Osteoblast (primary cell): Measurements from ENCODE around the gene RBPJL. TPM values are rescaled to one million over a fixed set of nuclear protein-coding genes. Genes with fewer than 3 reads are reported as not detected.

Experiments used
- DNase-seq: peaks from one replicate; pipeline ENCODE4 v3.0.0; 2011; ENCODE audit warnings: low spot score, mixed read lengths; ENCODE audit not compliant: insufficient read length; ENCODE audit errors: missing footprints
- H2AFZ ChIP-seq: 2 replicates; pipeline ENCODE4 v1.6.0; 2011; ENCODE audit warnings: mild to moderate bottlenecking, low read length
- H3K27ac ChIP-seq: 2 replicates; pipeline ENCODE4 v1.5.1; 2011; ENCODE audit warnings: mild to moderate bottlenecking, low read depth, low read length, moderate library complexity
- H3K27me3 ChIP-seq: 2 replicates; pipeline ENCODE4 v1.6.0; 2012; ENCODE audit warnings: mild to moderate bottlenecking, control low read depth, inconsistent platforms, low read length, moderate library complexity; ENCODE audit not compliant: insufficient read depth
- H3K36me3 ChIP-seq: 2 replicates; pipeline ENCODE4 v1.5.1; 2011; ENCODE audit warnings: mild to moderate bottlenecking, low read length, control low read depth, moderate library complexity; ENCODE audit not compliant: insufficient read depth
- H3K4me1 ChIP-seq: 2 replicates; pipeline ENCODE4 v1.5.1; 2011; ENCODE audit warnings: mild to moderate bottlenecking, low read length, control low read depth, moderate library complexity; ENCODE audit not compliant: insufficient read depth
- H3K4me2 ChIP-seq: 2 replicates; pipeline ENCODE4 v1.6.0; 2011; ENCODE audit warnings: mild to moderate bottlenecking, low read length; ENCODE audit not compliant: insufficient read depth
- H3K4me3 ChIP-seq: fragments of 200-600 bp; sonication (generic); 3 replicates; pipeline ENCODE4 v1.5.1; 2012; ENCODE audit warnings: mild to moderate bottlenecking, low read length, inconsistent platforms; ENCODE audit not compliant: insufficient read depth
- H3K79me2 ChIP-seq: 2 replicates; pipeline ENCODE4 v1.6.0; 2012; ENCODE audit warnings: mild to moderate bottlenecking, low read length, control low read depth, inconsistent platforms; ENCODE audit not compliant: insufficient read depth
- H3K9me3 ChIP-seq: 2 replicates; pipeline ENCODE4 v1.5.1; 2011; ENCODE audit warnings: low read depth, low read length, control low read depth
- H4K20me1 ChIP-seq: 2 replicates; pipeline ENCODE4 v1.6.0; 2012; ENCODE audit warnings: mild to moderate bottlenecking, low read length, control low read depth; ENCODE audit not compliant: insufficient read depth
- total RNA-seq: library from RNA; depleted of rRNA; stranded (reverse); fragments of >200 nt; gene quantifications from 2 replicates; pipeline ENCODE4 v1.2.3, GENCODE V29; 2012
- TF ChIP-seq, protein P1 (sequence below): IDR thresholded peaks from 2 replicates; pipeline ENCODE4 v1.5.1; 2011; ENCODE audit warnings: mild to moderate bottlenecking, low read depth, low read length, moderate library complexity; ENCODE audit errors: extremely low read depth

RBPJL gene
- total RNA-seq, 1 donor = not detected

DNA sequence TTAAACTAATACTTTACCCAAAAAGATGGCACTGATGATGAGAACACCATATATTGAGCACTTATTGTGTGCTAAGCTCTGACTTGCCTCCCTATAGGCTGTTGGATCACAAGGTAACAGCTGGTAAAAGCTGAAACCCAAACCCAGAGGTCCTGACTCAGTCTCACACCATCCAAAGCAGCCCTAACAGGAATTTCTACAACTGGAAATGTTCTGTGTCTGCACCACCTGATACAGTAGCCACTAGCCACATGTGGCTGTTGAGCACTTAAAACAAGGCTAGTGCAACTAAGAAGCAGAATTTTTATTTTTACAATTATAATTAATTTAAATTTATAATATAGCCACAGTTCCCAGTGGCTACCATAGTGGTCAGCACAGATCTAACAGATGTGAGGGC lies 17.1 kb downstream of the RBPJL start:
- Histone ChIP-seq H3K27me3 (no peaks in the 10 kb centered on the region), H3K4me1 (no peaks in the 10 kb centered on the region), H3K36me3 (peaks cover 41% of the 10 kb centered on the region), H3K4me3 (no peak overlapping the region), H3K27ac (peak overlapping the region; percentile 24), H2AFZ (no peak overlapping the region), H3K4me2 (no peak overlapping the region), H4K20me1 (peaks cover 31% of the 10 kb centered on the region), H3K9me3 (no peaks in the 10 kb centered on the region), H3K79me2 (peaks cover 8% of the 10 kb centered on the region)
- peak; percentile 69 for DNase-seq
- TF ChIP-seq, protein P1, sequence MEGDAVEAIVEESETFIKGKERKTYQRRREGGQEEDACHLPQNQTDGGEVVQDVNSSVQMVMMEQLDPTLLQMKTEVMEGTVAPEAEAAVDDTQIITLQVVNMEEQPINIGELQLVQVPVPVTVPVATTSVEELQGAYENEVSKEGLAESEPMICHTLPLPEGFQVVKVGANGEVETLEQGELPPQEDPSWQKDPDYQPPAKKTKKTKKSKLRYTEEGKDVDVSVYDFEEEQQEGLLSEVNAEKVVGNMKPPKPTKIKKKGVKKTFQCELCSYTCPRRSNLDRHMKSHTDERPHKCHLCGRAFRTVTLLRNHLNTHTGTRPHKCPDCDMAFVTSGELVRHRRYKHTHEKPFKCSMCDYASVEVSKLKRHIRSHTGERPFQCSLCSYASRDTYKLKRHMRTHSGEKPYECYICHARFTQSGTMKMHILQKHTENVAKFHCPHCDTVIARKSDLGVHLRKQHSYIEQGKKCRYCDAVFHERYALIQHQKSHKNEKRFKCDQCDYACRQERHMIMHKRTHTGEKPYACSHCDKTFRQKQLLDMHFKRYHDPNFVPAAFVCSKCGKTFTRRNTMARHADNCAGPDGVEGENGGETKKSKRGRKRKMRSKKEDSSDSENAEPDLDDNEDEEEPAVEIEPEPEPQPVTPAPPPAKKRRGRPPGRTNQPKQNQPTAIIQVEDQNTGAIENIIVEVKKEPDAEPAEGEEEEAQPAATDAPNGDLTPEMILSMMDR = no peak

DNA sequence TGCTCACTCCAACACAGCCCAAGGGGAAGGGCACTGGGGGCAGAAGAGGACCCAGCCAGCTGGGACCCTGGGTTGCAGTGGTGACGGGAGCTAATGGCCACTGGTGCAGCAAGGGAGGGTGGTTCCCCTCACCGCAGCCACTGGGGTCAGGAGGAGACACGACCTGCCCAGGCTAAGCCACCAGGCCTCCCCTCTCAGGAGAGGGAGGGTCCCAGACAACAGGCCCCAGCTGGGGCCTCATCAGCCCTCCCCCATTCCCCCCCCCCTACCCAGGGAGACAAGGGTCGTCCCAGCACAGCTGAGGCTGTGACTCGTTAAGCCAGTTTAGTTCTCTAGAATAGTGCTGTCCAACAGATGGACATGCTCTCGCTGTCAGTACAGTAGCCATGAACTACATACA lies 18.7 kb downstream of the RBPJL start:
- H3K79me2 ChIP-seq = peaks cover 23% of the 10 kb centered on the region
- peak; percentile 25 for DNase-seq
- peaks cover 43% of the 10 kb centered on the region for H4K20me1 ChIP-seq
- no peak overlapping the region for H2AFZ ChIP-seq
- H3K4me1 ChIP-seq = no peaks in the 10 kb centered on the region
- TF ChIP-seq, protein P1 = no peak
- H3K27ac ChIP-seq = no peak overlapping the region
- no peak overlapping the region for H3K4me2 ChIP-seq
- H3K27me3 ChIP-seq = no peaks in the 10 kb centered on the region
- H3K9me3 ChIP-seq = no peaks in the 10 kb centered on the region
- H3K36me3 ChIP-seq = peaks cover 57% of the 10 kb centered on the region
- H3K4me3 ChIP-seq = no peak overlapping the region

- Histone ChIP-seq H3K36me3 (peaks cover 88% of the 10 kb centered on the region), H3K4me1 (no peaks in the 10 kb centered on the region), H4K20me1 (peaks cover 55% of the 10 kb centered on the region), H3K4me2 (no peak overlapping the region), H3K79me2 (peaks cover 35% of the 10 kb centered on the region), H2AFZ (no peak overlapping the region), H3K4me3 (no peak overlapping the region), H3K9me3 (no peaks in the 10 kb centered on the region), H3K27me3 (no peaks in the 10 kb centered on the region), H3K27ac (peak overlapping the region; percentile 61)
- DNase-seq = no peak
- TF ChIP-seq, protein P1 = no peak
Measured at GRCh38 chr20:45328451-45328850, 21.8 kb downstream of the RBPJL start.

GRCh38 chr20:45329497-45330319 lies 23.1 kb downstream of the RBPJL start:
- H3K79me2 ChIP-seq = peaks cover 41% of the 10 kb centered on the region

More at GRCh38 chr20:45329497-45330319, 23.1 kb downstream of the RBPJL start:
- Histone ChIP-seq H3K36me3 (peaks cover 94% of the 10 kb centered on the region), H4K20me1 (peaks cover 50% of the 10 kb centered on the region), H2AFZ (no peak overlapping the region), H3K27ac (peak overlapping the region; percentile 61), H3K4me1 (no peaks in the 10 kb centered on the region), H3K27me3 (no peaks in the 10 kb centered on the region), H3K4me3 (no peak overlapping the region), H3K9me3 (no peaks in the 10 kb centered on the region), H3K4me2 (no peak overlapping the region)
- TF ChIP-seq, protein P1 = peak; percentile 16
- DNase-seq = no peak
